HG03520 (cell line): ENCODE results near the gene PSMG4.

Source experiments
- ATAC-seq: cut with Tn5 transposase; IDR thresholded peaks from one replicate; pipeline ENCODE4 v1.9.1; 2021; ENCODE audit warnings: mild to moderate bottlenecking, moderate library complexity; ENCODE audit not compliant: unreplicated experiment

PSMG4 gene

DNA sequence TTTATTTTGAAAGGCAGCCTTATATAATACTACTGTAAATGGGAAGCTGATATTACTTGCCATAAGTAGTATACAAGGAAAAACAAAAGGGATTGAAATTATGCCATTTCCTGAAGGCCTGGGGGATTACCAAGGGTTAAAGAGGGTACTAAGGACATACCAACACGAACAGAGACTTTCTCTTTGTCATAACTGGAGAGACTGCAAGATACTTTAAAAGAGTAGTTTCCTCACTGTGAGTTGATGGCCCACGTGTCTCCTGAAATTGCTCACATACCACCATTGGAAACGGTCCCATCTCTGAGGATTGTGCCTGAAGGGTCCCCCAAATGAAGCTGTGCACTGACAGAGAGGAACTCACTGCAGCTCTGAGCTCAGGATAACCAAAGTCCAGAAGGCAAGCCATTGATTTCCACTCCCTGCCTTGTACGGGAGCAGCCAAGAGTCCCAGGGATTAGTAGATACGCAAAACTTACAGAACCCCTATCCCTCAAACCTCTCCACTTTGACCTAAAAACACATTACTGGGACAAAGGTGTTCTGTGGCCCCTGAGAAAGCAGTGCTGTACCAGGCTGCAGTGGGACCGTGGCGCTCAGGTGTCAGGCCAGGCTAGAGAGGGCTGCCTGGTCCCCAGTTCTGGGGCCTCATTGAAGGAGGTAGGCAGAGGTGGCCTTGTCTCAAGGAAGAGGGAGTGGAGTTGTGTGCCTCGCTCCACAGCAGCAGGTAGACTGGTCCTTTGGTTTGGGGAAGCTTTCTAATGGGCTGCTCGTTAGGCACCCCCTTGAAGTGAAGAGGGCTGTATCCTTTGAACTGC, 15.2 kb downstream of the PSMG4 start:
- ATAC-seq: no peak

DNA sequence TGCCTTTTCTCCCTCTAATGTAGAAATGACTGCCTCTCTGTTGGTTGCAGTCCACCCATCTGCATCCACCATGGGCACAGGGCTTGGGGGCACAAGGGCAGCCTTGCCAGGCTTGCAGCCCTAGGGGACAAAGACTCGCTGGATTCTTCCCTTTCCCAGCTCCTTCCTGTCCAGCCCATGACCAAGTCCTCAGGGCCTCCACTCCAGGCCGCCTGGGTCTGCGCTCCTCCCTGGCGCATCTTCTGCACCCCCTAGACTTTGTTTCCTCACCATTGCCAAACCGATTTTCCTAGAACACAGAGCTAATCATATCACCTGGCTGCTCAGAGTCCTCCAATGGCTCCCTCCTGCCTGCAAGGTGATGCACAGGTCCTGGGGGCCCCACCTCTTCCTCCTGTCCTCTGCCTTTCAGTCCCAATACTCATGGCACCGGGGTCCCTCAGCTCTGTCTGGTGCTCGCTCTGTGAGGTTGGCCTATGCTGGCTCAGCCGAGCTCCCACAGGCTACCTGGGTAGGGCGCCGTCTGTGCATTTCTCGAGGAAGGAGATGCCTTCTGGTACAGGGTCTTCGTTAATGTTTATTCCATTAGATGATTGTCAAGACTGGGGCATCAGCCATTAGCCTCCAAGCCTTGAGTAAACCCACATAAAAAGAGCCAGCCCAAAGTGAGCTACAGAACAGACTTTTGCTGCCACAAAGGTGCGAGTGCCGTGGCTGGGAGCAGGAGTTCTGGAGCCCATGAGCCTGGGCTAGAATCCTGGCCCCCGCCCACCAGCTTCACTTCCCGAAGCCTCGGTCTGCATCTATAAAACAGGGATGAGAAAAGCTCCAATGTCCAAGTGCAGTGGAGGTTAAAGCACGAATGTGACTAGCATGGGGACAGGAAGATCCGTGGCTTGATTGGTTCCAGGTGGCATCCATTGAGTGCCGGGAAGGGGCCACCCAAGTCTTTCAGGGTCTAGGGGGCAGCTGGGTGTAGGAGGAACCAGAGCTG, 17.7 kb downstream of the PSMG4 start:
- ATAC-seq: no peak

DNA sequence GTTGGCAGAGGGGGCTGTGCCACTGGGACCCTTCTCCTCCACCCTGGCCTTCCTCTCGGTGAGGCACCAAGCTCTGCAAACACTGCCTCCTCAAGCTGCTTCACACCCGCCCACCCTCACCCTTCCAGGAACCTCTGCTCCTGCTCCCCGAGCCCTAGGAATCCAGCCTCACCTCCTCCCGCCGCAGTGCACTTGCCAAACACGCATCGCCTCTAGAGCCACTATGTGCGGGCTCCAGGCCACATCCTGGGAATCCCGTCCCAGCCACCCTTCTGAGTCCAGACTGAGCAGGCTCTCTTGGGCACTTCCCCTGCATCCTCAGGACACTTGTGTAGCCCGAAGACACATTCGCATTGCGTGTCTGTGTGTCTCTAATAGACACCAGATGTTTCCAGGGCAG, 18.5 kb downstream of the PSMG4 start:
- ATAC-seq: no peak

DNA sequence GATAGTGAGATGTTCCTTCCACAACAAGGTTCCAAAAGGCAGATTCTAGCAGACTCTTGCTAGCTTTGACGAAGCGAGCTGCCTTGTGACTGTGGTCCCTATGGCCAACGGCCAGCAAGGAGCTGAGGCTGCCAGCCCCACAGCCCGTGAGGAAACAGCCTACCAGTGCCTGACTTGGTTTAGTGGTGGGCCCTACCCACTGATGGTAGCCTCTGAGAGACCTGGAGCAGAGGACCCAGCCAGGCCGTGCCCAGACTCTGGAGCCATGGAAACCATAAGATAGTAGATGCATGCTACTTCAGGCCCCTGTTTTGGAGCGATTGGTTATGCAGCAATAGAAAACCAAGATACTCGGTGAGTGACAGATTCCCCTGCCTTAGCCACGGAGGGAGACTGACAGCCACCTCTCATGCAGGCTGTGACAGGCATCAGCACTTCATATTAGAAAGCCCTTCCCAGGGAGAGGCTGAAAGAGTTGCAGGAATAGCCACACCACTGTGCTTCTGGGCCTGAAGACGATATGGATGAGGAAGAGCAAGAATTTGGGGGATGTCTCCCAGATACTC, 19.2 kb downstream of the PSMG4 start:
- no peak for ATAC-seq

DNA sequence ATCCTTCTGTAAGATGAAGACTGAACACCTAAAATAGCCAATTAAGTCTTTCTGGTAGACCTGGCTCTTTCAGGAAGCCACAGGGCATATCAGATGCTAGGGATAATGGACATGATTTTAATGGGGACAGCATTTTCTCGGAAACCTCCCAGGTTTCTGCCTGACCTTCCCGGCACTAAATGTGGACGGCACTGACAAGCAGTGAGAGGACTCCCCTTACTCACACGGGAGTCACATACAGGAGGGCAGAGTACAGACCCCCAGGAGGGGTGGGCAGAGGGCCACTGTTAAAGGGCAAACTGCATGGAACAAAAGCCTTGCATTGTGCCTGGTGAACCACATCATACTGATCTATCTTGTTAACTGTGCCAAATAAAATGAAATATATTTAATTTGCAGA, 19.9 kb downstream of the PSMG4 start:
- ATAC-seq: no peak

DNA sequence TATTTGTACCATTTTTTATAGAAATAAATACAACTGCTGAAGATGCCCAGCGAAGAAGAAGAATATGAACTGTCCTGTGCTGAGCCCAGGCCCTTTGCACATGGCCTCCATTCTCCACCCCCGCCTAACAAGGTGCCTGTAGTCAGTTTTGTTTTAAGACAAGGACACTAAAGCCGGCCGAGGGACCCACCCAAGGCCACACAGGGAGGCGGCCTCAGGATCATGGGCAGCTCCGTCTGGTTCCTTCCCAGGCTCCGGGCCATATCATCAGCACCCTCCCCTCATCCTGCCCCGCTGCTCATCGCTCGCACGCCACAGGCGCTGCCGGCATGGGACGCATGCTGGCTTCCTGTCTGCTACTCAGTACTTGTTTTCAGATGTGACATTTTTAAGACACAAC, 21.3 kb downstream of the PSMG4 start:
- no peak for ATAC-seq

DNA sequence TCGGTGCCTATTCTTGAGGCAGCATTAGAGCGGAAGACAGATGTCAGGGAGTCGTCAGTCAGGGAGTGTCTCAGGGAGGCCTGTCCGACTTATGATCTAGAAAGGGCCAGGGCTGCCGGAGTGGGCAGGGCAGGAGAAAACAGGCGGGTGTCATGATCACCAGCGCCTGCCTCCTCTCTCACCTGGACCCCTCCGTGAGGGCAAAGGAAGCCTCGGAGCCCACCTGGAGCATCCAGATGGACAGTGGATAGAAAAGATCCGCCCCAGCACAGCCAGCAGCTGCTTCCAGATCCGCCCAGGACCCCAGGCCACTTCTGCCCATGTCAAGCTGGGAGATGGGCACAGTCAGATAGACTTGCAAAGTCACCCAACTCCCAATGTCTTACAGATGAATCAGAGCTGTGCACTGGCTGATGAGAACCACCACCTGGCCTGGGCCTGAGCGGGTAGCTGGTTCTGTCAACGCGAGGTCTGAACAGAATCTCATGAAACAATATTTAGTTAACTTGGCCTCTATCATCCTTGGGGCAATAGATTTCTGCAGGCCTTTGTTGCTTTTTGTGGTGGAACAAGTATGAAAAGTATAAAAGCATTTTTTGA, 22.2 kb downstream of the PSMG4 start:
- no peak for ATAC-seq

DNA sequence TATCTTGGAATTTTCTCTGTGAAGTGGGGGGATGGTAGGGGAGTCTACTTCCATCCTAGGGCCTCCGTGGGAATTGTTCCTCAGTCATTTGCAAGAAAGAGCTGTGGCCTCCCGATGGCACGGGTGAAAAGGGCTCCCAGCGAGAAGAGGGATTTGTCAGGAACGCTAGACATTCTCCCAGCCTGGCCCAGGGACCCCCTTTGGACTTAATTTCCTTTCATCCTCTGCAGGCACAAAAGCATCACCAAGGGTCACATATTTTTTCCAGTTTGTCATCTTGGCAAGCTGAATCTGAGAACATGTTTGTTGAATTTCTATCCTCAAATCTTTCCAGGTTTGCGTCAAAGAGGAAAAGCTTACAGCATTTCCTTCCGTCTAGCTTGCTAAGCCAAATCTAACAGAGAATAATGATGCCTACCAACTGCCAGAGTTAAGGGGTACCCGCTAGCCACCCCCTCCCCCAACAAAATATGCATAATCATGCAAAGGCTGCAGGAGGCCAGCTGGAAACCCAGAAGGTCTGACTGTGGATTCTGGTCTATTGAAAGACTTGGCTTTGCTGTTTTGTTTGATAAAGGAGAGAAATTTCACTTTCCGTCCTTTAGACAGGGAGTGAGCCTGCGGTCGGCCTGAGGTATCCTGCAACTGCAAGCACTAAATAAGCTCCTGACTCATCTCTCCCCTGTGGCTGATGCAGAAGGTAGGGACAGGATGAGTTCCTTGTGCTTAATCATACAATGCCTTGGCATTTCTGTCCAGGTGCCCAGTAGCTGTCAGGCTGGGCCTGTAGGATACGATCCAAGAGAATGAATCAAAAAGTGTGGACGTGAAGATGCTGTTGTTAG, 23.1 kb downstream of the PSMG4 start:
- no peak for ATAC-seq

DNA sequence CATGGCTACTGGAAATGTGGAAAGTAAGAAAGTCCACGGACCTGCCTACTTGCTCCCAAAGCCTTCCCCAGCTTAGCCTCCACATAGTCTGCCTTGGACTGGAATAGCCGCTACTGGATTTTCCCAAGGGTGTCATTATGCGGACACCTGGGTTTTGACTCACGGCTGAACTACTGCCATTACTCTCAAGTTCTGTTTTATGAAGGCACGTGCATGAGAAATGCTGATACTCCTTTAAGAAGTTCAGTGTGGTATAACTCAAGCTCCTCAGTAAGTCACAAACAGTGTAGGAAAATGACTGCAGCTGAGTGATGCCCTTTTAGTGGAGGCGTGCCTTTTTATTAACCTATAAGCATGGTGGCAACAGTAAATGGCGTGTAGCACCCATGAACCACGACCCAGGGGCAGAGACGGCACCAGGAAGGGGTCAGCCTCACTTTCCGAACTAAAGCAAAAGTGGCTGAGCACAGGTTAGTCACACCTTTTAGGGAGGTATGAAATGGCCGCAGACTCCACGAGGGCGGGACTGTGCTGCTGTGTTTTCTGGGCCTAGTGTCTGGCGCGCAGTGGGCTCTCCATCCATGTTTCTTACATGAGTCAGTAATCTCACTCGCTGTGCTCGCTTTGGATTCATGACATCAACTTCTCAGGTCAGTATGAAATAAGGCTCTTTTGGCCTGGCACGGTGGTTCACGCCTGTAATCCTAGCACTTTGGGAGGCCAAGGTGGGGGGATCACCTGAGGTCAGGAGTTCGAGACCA, 23.9 kb downstream of the PSMG4 start:
- no peak for ATAC-seq

DNA sequence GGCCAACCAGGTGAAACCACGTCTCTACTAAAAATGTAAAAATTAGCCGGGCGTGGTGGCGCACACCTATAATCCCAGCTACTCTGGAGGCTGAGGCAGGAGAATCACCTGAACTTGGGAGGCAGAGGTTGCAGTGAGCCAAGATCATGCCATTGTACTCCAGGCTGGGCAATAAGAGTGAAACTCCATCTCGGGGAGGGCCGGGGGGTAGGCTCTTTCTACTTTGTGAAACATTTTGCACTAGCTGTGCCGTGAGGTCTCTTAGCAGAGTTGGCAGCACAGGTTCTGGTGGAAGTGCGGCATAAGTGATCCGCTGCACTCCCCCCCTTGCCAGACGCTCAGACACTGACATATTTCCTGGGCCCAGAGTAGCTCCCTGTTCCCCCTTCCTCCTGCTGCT, 24.5 kb downstream of the PSMG4 start:
- no peak for ATAC-seq

DNA sequence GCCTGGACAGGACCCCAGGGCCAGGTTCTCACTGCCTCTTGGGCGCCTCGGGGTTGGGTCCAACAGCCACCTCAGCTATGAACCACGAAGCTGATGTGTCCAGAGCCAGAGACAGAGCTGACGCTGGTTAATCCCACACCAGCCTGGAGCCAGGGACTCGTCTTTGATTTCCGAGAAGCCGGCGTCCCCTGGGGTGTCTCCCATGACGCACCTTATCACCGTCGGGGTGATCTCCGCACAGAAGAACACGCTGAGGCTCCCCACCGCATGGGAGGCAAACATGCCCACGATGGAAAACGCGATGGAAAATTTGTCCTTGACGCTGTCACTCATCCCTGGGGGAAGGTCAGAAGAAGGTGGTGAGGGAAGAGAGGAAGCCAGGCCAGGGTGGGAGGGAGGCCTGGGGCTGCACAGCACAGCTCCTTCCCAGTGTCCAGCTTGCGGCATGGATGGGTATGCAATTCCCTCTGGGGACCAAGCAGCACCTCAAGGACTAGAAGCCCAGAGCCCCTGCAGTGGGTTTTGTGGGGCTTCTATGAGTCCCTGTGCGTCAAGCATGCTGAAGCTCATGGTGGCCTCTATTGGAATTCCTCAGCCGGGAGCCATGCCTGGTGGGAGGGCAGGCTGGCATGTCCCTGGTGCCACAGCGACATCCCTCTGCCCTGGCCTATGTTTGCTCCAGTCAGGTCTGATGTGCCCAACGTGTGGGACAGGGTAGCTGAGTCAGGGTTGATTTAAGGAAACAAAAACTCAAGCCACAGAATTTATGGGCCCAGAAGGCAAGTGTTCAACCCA, 25.1 kb downstream of the PSMG4 start:
- ATAC-seq: no peak

DNA sequence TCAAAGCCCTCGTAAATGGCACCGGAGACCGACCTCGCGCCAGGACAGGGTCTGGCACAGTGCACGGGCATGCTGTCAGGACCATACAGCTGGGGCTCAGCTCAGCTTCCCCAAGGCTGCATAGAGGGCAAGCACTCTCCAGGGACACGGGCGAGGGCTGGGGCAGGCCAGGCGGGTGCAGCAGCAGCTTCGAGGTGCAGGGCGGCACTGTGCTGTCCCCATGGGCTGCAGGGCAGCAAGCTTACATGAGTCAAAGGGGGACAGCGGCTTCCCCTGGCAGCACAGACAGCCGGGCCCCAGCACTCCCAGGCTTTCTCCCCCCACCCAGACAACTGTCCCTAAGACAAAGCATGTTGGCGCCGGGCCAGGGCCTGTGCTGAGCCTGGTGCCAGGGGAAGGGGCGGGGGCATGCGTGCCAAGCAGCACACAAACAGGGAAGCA, 25.7 kb downstream of the PSMG4 start:
- no peak for ATAC-seq

DNA sequence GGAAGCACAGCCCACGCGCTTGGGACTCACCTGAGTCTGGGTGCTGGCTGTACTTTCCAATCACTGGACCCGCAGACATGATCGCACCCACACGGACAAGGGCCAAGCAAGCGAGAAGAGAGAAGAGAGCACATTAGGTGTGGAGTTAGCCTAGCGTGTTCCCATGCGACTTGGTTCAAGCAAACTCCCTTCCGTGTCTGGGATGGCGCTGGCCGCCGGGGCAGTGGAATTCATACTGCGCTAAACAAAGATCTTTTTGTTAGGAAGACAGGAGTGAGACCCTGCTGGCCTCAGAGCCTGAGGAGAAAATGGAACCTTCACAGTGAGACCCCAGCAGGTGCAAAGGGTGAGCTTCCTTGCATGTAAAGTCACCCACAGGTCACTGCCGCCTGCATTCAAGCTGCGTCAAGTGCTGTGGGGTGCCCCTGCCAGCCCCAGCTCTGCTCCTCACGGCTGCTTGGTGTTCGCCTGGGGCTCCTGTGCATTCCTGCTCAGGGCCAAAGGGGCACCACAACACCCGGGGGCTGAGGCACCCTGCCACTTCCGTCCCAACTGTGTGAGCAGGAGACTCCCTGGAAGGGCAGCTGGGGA, 26.4 kb downstream of the PSMG4 start:
- ATAC-seq: no peak

DNA sequence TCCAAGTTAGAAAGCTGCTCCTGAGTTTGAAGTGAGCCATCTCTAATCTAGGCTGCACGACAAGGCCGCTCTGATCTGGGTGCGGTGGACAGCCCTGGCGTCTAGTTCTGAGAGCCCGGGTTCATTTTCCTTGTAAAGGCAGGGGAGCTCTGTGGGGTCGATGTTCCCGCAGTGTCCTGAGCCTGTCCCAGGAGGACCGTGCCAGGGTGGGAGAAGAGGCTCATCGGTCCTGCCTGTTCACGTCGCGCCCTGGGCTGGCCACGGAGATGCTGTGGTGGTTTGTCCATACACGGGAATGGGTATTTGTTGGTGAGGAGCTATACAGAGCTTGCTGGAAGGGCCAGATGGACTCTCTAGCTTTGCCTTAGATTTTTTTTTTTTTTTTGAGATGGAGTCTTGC, 27.0 kb downstream of the PSMG4 start:
- ATAC-seq: no peak

DNA sequence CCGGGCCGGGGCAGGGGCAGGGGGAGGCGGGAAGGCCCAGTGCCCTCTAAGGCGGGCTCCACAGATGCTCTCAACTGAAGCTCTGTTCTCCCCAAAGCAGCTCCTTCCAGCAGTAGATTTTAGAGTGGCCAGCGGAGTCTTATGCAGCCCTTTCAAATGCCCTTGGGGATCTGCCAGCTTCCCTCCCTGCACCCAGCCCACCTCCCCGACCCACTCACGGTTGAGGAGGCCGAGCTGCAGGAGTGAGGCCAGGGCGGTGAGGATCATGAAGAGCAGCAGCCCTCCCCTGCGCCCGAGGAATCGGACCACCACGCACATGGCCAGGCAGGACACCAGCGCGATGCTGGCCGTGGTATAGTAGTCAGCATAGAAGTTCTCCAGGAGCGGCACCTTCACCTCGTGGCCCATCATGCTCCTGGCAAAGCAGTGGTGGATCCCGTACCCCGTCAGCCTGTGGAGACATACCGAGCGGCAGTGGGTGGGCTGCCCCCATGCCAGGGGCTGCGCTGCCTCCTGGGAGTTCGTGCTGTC, 28.0 kb downstream of the PSMG4 start:
- no peak for ATAC-seq

DNA sequence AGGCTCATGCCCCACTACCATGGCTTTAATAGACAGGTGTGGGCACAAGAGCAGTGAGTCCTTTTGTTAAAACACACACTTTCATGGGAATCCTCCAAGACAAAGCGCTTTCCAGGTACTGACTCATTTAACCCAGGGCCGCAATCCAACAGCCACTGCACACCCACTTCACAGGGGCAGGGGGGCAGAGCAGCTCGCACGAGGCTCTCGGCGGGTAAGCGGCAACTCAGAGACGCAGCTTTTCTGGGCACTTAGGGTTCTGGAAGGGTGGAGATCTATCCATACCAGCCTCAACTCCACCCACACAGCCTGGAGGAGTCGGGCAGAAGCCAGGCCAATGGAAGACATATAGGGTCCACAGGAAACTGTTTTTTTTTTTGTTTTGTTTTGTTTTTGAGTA, 28.6 kb downstream of the PSMG4 start:
- no peak for ATAC-seq

DNA sequence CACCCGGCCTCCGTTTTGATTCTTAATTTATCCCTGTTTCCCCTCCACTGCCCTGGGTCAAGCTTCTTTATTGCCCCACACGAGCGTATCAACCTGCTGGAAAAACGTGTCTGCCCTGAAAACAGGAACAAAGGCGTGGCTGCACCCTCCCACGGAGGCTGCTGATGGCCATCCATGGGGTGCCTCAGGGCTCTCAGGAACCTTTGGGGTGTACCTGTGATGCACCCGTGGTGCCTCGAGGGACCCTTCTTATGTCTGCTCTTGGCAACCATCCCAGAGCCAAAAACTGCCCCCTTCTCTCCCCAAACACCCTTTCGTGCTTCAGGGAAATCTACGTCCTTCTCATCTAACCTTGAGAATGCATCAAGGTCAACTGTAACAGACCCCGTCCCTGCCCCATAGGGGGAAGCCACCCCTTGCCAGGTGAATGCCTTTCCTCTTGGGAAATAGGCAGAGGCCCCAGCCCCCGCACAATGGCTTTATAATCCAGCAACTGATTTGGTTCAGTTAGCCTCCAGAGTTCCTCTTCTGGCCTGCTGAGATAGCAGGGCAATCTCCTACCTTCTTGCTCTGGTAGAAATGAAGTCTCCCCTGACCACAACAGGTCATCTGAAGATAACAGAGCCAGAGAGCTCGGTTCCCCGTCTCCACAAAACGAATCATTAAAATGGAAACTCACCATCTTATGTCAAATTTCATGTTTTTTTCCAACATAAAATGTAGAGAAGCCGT, 29.4 kb downstream of the PSMG4 start:
- ATAC-seq: no peak
